DMS79 (cell line): ENCODE data around the gene USP12.
A peak's percentile ranks its signal among the peaks of the same experiment; 100 is the strongest.

ENCODE experiments used
- DNase-seq: peaks from one replicate; lab custom pipeline; 2025; lab: John Stamatoyannopoulos, UW

The USP12 gene

DNA sequence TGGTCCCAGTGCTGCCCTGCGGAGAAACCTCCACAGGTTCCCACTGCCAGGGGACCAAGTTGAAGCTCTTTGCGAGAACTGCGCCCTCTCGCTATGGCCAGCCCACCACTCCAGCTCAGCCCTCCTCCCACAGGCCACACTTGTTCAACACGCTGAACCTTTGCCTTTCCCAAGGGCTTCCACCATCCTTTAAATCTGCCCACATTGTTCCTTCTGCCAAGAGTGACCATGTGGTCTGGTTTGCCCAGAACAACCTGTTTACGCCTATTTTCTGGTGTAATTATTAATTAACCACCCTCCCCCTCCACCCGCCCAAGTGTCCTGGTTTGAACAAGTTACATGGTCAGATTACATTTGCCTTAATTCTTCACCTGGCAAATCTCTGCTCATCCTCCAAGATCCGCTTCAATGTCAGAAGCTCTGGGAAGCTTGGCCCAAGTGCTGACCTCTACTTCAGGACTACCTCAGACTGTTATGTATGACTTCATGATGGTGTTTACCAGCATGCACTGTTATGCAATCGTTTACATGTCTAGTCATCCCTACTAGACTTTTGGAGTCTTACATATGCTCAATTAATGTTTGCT lies 12.0 kb upstream of the USP12 start:
- no peak for DNase-seq

DNA sequence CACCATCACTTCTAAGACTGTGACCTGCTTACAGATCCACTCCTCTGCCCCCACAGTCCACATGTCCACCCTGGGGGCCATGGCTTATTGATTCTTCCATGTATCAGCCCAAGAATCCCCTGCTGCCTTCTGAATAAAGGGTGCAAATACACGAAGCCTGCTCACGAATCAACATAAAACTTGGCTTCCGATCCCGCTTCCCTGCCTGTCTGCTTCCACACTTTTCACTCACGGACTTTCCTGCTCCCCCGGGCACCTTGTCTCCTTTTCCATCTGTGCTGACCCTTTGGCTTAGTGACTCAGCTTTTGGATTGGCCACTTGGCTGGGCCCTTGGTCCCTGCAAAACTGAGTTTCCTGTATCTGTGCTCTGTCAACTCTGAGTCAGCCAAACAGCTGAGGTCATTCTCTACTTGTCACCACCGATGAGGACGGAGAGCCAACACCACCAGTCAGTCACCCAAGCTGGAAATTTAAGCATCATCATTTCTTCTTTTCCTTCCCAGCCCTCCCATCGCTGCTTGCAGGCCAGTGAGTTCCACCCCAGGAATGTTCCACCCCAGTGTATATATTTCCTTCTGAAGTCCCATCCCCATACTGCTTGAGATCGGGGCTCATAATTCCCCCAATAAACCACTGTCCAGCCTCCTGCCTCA lies 11.4 kb upstream of the USP12 start:
- DNase-seq: no peak

DNA sequence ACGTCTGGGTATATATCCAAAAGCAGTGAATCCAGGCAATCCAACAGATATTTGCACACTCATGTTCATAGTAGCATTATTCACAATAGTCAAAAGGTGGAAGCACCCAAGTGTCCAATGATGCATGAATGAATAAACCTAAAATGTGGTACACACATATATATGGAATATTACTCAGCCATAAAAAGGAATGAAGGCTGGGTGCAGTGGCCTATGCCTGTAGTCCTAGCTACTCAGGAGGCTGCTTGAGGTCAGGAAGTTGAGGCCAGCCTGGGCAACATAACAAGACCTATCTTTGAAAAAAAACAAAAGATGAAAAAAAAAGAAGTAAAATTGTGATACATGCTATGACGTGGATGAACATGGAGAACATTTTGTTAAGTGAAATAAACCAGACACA lies 10.4 kb upstream of the USP12 start:
- DNase-seq: no peak

DNA sequence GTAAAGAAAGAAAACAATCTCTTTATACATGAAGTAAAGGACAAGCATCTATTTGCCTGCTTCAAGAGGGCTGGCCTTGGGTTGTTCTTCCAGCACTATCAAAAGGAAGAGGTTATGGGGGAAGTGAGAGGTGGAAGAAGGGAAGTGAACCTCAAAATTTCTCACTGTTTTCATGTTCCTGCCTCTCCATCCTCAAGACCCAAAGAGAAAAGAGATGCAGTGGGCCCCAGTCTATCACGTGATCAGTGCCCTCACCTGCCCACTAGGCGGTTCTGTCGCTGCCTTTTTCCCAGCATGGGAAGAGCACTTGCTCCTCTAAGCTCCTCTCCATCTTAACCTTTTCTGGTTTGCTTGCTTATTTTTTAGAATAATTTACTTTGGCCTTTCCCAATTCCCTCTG lies 6.2 kb upstream of the USP12 start:
- peak; percentile 81 for DNase-seq

DNA sequence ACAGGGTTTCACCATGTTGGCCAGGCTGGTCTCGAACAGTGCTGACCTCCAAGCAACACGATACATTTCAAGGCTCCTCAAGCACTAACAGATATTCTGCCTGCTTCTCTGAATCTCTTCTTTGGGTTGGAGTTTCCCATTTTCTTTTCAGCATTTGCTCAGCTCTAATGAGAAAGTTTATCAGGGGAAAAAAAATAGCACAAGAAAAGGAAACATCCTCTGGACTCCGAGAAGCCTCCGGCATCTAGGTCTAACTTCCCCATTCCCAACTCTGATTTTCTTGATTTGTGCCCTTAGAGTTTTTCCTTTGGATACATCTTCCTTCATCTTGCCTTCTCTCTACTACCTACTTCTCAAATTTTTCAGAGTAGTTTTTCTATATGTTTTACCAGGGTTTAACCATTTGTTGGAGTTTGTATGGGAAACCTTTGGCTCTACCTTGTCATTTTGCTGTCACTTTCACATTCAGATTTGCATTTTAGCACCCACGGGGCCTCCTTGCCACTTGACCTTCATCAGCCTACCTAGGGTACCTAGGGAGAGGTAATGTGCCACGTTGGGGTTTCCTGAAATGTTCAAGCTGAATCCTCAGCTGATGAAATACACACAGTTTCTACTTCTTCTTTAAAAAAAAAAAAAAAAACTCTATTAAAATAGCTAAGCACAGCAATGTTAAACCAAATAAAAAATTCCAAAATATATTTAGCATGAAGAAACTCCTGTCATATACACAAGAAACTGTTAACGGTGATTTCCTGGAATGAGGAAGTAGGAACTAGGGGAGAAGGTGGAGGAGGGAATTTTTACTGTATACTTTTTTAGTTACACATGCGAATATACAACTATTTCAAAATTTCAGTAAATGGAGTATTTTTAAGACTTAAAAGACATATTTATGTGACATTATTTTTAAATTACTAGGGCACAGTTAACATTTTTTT lies 5.1 kb upstream of the USP12 start:
- DNase-seq: no peak

DNA sequence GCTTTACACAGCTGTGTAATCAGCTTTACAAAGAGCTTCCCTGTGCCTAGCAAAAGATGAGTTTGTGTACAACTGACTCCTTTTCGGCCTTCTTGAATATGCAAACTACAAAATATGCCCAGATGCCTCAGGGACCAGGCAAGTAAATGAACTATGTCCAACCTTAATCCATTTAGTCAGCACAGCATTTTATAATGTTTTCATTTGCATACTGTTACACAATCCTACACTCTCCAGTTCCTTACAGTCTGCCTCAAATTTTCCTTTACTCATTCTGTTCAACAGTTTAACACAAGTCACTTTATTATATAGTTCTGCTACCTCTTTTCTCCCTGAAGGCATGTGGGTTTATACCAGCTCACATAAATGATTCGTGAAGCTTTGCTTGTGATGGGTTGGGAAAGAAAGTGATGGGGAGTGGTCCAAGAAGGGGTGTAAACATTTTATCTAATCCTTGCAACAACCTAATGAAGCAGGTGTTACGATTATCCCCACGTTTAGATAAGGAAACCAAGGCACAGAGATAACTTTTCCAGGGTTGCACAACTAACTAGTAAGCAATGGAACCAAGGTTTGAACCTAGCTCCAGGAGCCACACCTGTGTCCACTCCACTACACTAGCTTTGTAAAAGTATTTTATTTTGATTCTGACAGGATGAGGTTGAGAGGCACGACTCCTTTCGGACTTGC lies 3.3 kb upstream of the USP12 start:
- DNase-seq: no peak

DNA sequence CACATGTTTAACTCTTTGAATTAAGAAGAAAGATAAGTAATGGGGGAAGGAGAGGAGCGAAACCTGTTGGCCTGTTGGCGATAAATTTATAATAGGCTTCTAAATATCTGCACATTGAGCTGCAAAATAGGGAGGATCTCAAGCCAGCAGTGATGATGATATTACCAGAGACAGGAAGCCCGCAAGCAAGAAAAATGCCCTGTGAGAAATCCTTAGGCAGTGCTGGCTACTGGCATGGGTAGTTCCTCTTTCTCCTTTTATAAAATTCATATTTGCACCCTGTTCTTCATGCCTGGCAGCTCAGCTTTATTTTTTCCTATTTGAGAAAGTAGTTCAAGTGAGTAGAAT lies 858 bp upstream of the USP12 start:
- DNase-seq: no peak

DNA sequence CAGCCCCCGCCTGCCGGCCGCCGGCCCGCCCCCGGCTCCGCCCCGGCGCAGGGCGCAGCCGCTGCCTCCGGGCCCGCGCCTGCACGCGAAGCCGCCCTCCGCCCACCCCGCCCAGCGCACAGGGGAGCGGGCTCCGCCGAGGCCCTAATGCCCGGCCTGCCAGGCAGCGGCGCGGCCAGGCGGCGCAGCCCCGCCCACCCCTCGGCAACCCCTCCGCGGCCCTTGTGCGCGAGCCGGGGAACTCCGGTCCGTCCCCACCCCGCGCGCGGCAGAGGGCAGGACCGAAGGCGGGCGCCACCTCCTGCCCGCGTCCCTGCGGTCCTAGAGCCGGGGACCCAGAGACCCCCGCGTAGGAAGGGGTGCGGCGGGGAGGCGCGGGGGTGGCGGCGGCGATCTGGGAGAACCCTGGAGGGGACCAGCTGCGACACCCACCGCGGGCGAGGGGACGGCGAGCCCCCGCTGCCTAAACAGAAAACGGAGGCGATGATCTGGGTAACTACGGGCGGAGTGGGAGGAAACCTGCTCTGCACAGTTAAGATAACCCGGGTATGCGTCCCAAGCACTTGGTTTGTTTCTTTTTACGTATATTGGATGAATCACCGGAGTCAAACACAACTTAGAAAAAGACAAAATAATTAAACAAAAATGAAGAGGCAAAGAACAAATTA lies 350 bp upstream of the USP12 start:
- DNase-seq: peak; percentile 28

DNA sequence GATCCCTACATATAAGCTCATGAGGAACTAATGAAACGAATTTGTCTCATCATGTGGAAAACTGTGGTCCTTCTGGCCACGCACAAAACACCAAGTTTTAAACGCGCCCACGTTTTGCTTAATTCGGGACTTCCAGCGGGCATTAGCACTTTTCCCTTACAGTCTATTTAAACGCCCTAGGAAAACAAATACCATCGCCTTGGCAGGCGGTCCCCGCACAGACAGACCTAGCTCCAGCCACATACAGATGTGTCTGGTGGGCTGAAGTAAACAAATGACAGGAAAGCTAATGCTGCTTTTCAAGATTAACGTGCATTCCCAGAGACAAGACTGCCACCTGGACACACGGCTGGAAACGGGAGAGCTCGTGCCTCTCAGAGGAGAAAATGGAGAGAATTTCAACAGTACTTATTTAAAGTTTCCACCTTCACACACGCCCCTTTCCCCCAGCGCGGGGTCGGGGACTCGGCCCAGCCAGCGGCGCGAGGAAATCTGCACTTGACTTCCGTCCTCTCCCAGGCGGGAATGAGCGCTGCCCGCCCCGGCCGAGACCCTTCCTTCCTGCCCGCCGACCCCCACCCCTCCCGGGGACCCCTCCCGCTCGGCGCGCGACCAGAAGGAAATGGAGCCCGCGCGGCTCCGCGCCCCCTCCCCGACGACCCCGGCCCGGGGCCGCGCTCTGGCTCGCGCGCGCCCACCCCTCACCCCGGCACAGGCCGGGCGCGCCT lies 931 bp downstream of the USP12 start:
- no peak for DNase-seq

DNA sequence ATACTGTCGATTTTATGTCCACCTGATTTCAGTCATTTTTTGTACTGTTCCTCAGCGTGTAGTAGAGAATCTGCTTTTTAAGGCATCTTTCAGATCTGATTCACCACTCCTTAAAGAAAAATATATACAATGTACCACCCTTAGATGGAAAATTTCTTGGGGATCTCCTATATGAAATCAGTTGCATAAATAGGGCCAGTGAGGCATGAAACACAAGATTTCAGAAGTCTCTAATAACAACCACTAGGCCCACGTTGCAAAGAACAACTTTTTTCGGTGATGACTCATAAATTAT lies 1.4 kb downstream of the USP12 start:
- no peak for DNase-seq

DNA sequence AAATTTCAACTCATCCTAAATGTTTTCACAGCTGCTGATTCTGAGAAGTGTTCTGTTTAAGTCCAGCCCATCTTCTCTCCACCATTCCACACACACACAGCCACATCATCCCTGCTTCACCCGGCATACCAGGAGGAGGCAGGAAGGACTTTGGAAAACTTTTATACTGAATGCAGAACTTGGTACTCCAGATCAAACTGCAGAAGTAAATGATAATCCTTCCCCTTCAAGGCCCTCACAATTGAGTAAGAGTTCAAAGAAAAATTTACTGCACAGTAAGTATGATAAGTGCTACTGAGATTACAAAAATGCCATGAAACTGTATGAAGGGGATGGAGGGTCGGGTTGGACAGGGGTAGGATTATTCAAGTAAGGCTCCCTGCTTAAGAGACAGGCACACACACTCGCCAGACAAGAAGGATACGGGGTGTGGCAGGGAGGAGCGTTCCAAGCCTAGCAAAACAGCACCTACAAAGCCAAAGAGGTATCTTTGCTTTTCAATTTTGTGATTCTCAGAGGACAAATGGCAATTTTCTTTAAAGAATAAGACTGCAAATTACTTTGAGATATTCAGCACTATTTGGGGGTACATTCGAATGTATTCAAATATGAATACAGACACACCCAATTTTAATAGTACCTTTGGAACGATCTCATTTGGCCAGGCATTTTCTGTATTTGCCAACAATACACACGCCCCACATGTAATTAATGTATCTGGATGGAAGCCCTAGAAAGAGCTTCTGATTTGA lies 2.5 kb downstream of the USP12 start:
- no peak for DNase-seq

DNA sequence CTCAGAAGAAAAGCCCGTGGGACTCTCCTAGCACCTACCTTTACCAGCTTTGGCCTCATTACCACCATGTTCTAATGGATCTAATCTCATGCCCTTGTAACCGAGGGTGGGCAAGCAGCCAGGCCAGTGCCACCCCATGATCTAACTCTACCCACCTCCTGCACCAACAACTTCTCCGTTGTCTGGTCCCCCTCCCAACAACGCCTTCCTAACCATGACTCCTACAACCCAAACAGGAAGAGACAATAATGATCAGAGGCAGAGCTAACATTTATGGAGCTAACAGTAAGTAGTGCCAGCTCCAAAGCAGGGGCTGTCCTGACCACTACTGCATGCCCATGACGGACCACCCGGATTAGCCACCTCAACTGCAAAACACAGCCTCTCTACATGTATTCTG lies 3.5 kb downstream of the USP12 start:
- DNase-seq: no peak

DNA sequence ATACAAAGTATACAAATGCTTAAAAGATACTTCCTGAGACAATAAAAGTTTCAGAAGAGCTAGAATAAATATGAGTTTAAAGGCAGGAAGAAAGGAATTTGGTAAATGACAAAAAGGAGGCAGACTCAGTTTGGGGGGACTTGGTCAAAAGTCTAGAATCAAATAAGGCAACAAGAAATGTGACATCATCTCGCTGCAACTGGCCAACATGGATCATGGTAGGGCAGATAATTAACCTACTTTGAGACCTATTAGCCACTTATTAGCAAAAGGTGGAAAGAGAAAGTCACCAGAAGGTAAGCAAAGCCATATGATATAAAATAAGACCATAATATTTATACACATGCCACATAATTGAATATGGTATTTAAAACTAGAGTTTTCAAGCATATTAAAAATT lies 5.3 kb downstream of the USP12 start:
- no peak for DNase-seq

DNA sequence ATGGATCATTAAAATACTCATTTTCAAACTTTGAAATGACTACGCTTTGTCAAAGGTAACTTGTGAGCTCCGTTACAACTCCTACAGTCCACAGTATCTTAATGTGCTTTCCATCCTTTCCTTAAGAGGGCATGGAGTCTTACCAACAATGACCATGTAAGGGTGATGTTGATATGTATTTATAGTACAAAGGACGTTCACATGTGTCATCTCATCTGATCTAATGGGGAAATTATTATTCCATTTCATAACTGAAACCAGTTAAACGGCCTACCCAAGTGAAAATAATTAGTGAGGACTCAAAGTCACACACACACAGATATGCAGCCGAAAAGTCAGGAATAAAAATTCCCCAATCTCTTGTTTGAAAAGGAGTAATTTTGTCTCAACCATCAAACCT lies 9.6 kb downstream of the USP12 start:
- DNase-seq: no peak

DNA sequence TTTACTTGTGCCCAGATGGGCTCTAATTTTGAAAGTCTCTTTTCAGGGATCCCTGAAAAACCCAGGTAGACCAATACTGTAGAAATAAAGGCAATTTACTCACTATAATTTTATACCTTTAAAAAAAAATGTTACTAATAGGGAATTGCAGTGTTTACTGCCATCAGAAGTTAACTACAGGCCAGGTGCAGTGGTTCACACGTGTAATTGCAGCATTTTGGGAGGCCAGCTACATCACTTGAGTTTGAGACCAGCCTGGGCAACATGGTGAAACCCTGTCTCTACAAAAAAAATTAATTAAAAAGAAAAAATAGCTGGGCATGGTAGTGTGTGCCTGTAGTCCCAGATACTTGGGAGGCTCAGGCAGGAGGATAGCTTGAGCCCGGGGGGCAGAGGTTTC lies 10.2 kb downstream of the USP12 start:
- no peak for DNase-seq

DNA sequence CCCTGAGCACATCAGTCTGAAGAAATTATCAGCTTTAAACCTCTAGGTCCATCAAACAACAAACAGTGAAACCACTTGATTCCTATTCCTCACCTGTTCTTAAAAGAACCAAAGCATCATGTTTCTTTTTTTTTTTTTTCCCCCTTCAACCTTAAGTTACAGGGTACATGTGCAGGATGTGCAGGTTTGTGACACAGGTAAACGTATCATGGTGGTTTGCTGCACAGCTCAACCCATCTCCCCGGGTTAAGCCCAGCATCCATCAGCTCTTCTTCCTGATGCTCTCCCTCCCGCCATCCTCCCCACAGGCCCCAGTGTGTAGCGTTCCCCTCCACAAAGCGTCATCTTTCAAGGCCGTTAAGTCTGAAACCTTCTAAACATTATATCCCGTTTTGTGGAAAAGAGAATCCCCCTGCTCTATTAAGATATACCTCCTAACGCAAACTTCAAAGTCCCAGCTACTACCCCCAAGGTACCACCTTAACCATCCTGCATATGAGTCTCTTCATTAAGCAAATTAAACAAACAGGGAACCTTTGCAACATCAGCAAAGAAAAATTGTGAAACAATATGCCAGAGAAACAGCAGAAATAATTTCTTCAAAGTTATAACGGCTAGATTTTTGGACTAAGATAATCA lies 10.8 kb downstream of the USP12 start:
- no peak for DNase-seq

DNA sequence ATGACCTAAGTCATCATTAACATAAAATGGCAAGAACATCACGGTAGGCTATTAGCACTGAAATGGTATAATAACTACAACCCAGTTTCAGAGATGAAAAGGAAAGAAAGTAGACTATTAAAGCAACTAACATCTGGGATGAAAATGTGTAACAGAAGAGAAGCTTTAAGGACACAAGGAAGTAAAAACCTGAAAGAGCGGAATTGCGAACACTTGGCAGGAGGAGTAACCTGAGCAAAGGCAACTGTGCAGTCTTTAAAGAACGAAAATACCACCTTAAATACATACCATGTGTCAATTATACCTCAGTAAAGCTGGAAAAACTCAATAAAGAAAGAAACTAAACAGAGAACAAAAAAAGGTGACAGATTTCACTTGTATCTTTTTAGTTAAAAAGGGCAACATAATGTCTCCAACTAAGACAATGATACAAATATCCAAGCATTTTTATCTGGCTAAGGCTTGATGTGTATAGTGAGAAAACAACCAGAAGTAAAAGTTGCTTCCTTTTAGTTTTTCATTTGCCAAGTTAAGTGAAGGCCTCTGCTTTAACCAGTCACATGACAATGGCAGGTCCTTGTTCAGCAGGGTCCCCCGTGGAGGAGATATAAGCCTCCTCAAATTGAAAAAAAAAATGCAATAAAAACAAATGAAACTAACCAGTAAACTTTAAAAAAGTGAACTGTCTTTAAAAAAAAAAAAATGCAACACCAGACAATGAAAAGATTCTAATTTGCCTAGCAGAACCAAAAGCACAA lies 11.6 kb downstream of the USP12 start:
- DNase-seq: no peak

DNA sequence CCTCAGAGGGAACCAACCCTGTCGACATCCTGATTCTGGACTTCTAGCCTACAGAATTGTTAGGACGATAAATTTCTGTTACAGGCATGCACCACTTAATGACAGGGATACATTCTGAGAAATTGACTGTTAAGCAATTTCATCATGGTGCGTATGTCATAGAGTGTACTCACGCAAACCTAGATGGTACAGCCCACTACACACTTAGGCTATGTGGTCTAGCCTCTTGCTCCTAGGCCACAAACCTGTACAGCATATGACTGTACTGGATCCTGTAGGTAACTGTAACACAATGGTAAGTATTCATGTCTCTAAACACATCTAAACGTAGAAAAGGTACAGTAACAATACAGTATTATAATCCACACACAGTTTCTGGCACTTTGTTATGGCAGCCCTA lies 13.3 kb downstream of the USP12 start:
- DNase-seq: no peak

DNA sequence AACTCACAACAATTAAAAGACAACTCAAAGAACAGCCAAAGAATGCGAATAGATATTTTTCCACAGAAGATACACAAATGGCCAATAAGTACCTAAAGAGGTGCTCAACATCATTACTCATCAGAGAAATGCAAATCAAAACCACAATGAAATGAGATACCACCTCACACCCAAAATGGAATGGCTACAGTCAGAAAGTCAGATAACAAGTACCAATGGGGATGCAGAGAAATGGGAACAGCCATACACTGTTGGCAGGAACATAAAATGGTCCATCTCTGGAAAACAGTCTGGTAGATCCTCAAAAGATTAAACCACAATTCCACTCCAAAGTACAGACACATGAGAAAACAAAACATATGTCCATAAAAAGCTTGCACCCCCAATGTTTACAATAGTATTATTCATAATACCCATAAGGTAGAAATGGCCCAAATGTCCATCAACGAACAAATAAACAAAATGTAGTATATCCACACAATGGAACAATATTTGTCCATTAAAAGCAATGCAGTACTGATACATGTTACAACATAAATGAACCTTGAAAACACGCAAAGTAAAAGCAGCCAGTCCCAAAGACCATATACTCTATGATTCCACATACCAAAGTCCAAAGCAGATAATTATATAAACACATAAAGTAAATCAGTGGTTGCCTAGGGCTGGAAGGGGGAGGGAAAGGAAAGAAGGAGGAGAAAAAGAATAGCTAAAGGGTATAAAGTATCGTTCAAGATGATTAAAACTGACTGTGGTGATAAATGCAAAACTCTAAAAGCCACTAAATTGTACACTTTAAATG lies 19.6 kb downstream of the USP12 start:
- DNase-seq: no peak
